Thyroid gland (tissue), 4 donors: ENCODE measurements around the gene NFATC2. TPM values are rescaled to one million over a fixed set of nuclear protein-coding genes. Genes with fewer than 3 reads are reported as not detected.
A peak's percentile ranks its signal among the peaks of the same experiment; 100 is the strongest.

Experiments
- DNase-seq, 2 donors: peaks; one replicate each; pipeline ENCODE4 v3.0.0-alpha.2; 2019
- H3K27ac ChIP-seq, 3 donors: fragments of 200-600 bp; sonication (generic); 1 replicate in 2 of 3; 2 replicates in 1 of 3; pipeline ENCODE4 v1.5.1; 2016 to 2019; ENCODE audit warnings: mild to moderate bottlenecking in 1 of 3, moderate library complexity in 1 of 3
- H3K27me3 ChIP-seq: fragments of 200-600 bp; sonication (generic); one replicate; pipeline ENCODE4 v1.5.1; 2019
- H3K36me3 ChIP-seq, 2 donors: fragments of 200-600 bp; sonication (generic); one replicate each; pipeline ENCODE4 v1.5.1; 2016 to 2019
- H3K4me1 ChIP-seq, 2 donors: fragments of 200-600 bp; sonication (generic); one replicate each; pipeline ENCODE4 v1.5.1; 2017 to 2019
- H3K4me3 ChIP-seq, 3 donors: fragments of 200-600 bp; sonication (generic); replicated peaks in 1 of 3; 1 replicate in 2 of 3; 2 replicates in 1 of 3; pipeline ENCODE4 v1.5.1; 2016; ENCODE audit warnings: mild to moderate bottlenecking in 1 of 3
- H3K9me3 ChIP-seq: fragments of 200-600 bp; sonication (generic); one replicate; pipeline ENCODE4 v1.5.1; 2017
- POLR2A ChIP-seq, 2 donors: fragments of 450-650 bp; IDR thresholded peaks; one replicate each; pipeline ENCODE4 v1.6.1; 2017; ENCODE audit warnings: antibody characterized with exemption in 2 of 2, mild to moderate bottlenecking in 2 of 2, moderate library complexity in 1 of 2
- WGBS, 2 donors: methylation state at CpG; one replicate each; pipeline ENCODE4 v1.1.5; 2017; 5-methylcytosine and 5-hydroxymethylcytosine counted together
- intact Hi-C: fragments of 100-400 bp; cut with DNase I; formaldehyde crosslinking; loops from one replicate; pipeline ENCODE4 v1.15.1; 2023
- total RNA-seq, 4 donors: library from RNA; depleted of rRNA; stranded (reverse); fragments of >200 nt; gene quantifications; one replicate each; pipeline ENCODE4 v1.2.3, GENCODE V29; 2016
- TF ChIP-seq, protein P1 (sequence below), 6 experiments: fragments of 200-600 bp in 3 of 6; fragments of 450-650 bp in 3 of 6; sonication (generic) in 3 of 6; IDR thresholded peaks; one replicate each; pipeline ENCODE4 v1.5.1; 2016 to 2019; ENCODE audit warnings: antibody characterized with exemption in 6 of 6, mild to moderate bottlenecking in 2 of 6, inconsistent platforms in 1 of 6, moderate library complexity in 1 of 6

Gene NFATC2
- total RNA-seq, 4 donors from 2014 or later = 7.5 to 12.6 (median 8.5) TPM

DNA sequence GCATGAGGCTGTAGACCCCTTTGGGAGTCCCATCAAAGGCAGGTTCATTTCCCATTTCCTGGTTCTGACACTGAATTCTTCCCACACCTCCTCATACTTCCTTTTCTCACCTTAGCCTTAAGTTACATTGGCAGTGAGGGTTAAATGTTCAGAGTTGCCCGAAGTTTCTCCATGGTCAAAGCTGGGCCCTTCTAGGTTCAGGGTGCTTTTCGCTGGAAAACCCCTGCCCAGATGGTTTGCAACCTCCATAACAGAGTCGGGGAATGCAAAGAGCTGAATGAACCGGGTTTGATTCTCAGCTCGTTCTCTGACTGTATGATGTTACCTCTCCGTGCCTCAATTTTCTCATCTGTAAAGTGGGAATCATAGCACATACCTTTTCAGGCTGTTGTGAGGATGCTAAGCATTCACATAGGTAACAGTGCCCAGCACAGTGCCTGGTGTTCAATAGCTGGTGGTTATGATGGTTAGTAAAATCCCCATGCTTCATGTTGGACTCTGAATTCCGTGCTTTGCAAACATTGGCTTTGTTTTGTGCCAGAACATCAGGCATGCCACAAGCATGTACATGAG is 149.8 kb downstream of the NFATC2 start:
- intact Hi-C loops = no loop called here
- peaks cover 36 to 61% of the 10 kb centered on the region in 2 donors for H3K4me1 ChIP-seq
- H3K27ac ChIP-seq = peak overlapping the region in 1 of 3 donors; percentile 85
- no peak overlapping the region for H3K4me3 ChIP-seq
- 83 to 89% methylated on average over 7 of the region's 7 CpGs for WGBS, 2 donors
- no peak for DNase-seq
- H3K36me3 ChIP-seq = no peaks in the 10 kb centered on the region
- H3K27me3 ChIP-seq = no peaks in the 10 kb centered on the region
- H3K9me3 ChIP-seq = no peaks in the 10 kb centered on the region
- TF ChIP-seq, protein P1, sequence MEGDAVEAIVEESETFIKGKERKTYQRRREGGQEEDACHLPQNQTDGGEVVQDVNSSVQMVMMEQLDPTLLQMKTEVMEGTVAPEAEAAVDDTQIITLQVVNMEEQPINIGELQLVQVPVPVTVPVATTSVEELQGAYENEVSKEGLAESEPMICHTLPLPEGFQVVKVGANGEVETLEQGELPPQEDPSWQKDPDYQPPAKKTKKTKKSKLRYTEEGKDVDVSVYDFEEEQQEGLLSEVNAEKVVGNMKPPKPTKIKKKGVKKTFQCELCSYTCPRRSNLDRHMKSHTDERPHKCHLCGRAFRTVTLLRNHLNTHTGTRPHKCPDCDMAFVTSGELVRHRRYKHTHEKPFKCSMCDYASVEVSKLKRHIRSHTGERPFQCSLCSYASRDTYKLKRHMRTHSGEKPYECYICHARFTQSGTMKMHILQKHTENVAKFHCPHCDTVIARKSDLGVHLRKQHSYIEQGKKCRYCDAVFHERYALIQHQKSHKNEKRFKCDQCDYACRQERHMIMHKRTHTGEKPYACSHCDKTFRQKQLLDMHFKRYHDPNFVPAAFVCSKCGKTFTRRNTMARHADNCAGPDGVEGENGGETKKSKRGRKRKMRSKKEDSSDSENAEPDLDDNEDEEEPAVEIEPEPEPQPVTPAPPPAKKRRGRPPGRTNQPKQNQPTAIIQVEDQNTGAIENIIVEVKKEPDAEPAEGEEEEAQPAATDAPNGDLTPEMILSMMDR (IDR thresholded peaks at IDR 0.05) = no peak
- no peak for TF ChIP-seq POLR2A (IDR thresholded peaks at IDR 0.05)

DNA sequence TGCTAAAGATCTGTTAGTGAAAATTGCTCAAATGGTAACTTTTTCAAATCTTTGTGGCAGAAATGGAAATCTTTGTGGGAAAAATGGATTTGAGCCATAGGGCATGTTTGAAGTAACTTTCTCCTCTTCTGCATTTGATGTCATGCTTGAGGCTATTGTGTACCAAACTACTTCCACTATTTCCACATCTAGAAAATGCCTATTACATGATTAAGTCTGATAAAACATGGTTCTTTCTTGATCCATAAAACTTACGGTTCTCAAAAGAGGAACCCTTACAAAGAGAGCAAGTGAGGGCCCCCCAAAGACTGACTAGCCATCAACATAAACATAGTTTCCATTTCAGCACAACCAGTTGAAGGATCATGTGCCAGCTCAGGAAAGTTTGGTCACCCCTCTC is 150.6 kb downstream of the NFATC2 start:
- DNase-seq = no peak
- Histone ChIP-seq H3K9me3 (no peaks in the 10 kb centered on the region), H3K4me1 (peaks cover 42 to 68% of the 10 kb centered on the region in 2 donors), H3K27ac (peak overlapping the region in 1 of 3 donors; percentile 85), H3K4me3 (no peak overlapping the region), H3K27me3 (no peaks in the 10 kb centered on the region), H3K36me3 (no peaks in the 10 kb centered on the region)
- WGBS, 2 donors = 96 to 97% methylated on average over 1 of the region's 1 CpG
- intact Hi-C loops = no loop called here
- TF ChIP-seq, protein P1 (IDR thresholded peaks at IDR 0.05) = no peak
- TF ChIP-seq POLR2A (IDR thresholded peaks at IDR 0.05) = no peak

DNA sequence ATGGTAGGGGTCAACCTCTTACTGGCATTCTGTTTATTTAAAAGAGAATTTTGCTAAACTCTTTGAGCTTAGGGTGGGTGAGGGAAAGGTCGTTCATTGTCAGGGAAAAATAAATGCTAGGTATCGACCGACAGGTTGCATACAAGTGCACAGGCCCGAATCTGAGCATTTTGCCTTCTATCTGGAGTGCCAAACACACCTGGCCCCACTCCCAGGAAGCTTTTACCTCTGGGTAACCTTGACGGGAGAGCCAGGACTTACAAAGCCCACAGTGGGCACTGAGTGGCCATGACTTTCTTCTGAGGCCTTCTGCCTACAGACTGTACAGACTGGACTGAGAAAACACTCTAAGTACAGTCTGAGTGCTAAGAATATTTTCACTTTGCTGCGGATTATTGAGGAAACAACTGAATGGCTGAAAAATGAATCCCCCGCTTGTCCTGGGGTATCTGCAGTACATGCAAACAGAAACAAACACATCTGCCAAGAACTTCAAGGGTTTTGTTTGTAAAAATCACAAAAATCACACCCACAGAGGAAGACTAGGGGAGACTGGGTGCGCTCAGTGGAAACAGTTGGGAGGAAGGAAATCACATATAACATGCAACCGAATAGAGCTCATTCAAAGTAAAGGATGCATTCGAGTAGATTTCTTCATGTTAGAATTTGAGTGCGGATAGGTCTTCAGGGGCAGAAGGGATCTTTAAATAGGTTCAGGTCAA is 152.8 kb downstream of the NFATC2 start:
- peak overlapping the region; percentile 78 to 87 (median 85) for H3K27ac ChIP-seq
- intact Hi-C loops = no loop called here
- DNase-seq = peak; percentile 84 to 92
- WGBS, 2 donors = 37 to 46% methylated on average over 11 of the region's 11 CpGs
- TF ChIP-seq, protein P1 (IDR thresholded peaks at IDR 0.05) = peak in 3 of 6 experiments; percentile 8 to 35 (median 27)
- TF ChIP-seq POLR2A (IDR thresholded peaks at IDR 0.05) = no peak
- H3K27me3 ChIP-seq = no peaks in the 10 kb centered on the region
- no peaks in the 10 kb centered on the region for H3K9me3 ChIP-seq
- H3K36me3 ChIP-seq = no peaks in the 10 kb centered on the region
- peaks cover 42 to 69% of the 10 kb centered on the region in 2 donors for H3K4me1 ChIP-seq
- H3K4me3 ChIP-seq = no peak overlapping the region

GRCh38 chr20:51388756-51389542 is 153.6 kb downstream of the NFATC2 start:
- WGBS, 2 donors = 57 to 58% methylated on average over 7 of the region's 7 CpGs
- peak; percentile 22 to 42 for DNase-seq
- peak overlapping the region; percentile 78 to 87 (median 85) for H3K27ac ChIP-seq
- intact Hi-C loops = no loop called here
- no peaks in the 10 kb centered on the region for H3K9me3 ChIP-seq
- H3K27me3 ChIP-seq = no peaks in the 10 kb centered on the region
- H3K36me3 ChIP-seq = no peaks in the 10 kb centered on the region
- no peak overlapping the region for H3K4me3 ChIP-seq
- TF ChIP-seq, protein P1 (IDR thresholded peaks at IDR 0.05) = no peak
- TF ChIP-seq POLR2A (IDR thresholded peaks at IDR 0.05) = no peak
- H3K4me1 ChIP-seq = peaks cover 42 to 63% of the 10 kb centered on the region in 2 donors
